Thoracic aorta (tissue), 2 donors: Measurements from ENCODE around the gene CCNB1IP1. TPM values are rescaled to one million over a fixed set of nuclear protein-coding genes. Genes with fewer than 3 reads are reported as not detected.
"Not testable (repeated sequence)": the region's sequence is repeated elsewhere in the genome, so short reads cannot be mapped to it uniquely, and the experiment has no call there.

ENCODE experiments used
- ATAC-seq: fragments of 150-250 bp; one replicate; pipeline ENCODE4 v1.8.0; 2017; ENCODE audit warnings: low read depth; ENCODE audit not compliant: insufficient number of reproducible peaks, low FRiP score
- DNase-seq: peaks from one replicate; pipeline ENCODE4 v3.0.0-alpha.2; 2020; ENCODE audit warnings: low spot score
- H3K27ac ChIP-seq, 2 donors: fragments of 200-600 bp; sonication (generic); 1 replicate in 1 of 2; 2 replicates in 1 of 2; pipeline ENCODE4 v1.5.1; 2016; ENCODE audit warnings: mild to moderate bottlenecking in 2 of 2, moderate library complexity in 2 of 2
- H3K27me3 ChIP-seq: fragments of 200-600 bp; sonication (generic); replicated peaks from 2 replicates; pipeline ENCODE4 v1.6.0; 2016; ENCODE audit warnings: mild to moderate bottlenecking; ENCODE audit not compliant: insufficient read depth
- H3K36me3 ChIP-seq: fragments of 200-600 bp; sonication (generic); one replicate; pipeline ENCODE4 v1.5.1; 2016
- H3K4me1 ChIP-seq, 2 donors: fragments of 200-600 bp; sonication (generic); 1 replicate in 1 of 2; 2 replicates in 1 of 2; pipeline versions ENCODE4 v1.5.1 to v1.6.0; 2016; ENCODE audit warnings: low read depth in 2 of 2, mild to moderate bottlenecking in 1 of 2; ENCODE audit not compliant: control insufficient read depth in 1 of 2
- H3K4me3 ChIP-seq: fragments of 200-600 bp; sonication (generic); 2 replicates; pipeline ENCODE4 v1.5.1; 2016; ENCODE audit warnings: mild to moderate bottlenecking
- H3K9me3 ChIP-seq: fragments of 200-600 bp; sonication (generic); 2 replicates; pipeline ENCODE4 v1.5.1; 2016
- total RNA-seq, 2 donors: library from RNA; depleted of rRNA; stranded (reverse); fragments of >200 nt; gene quantifications; one replicate each; pipeline versions ENCODE4 v1.1.0 to v1.2.3, GENCODE V29; 2016
- TF ChIP-seq, protein P1 (sequence below): fragments of 200-600 bp; sonication (generic); IDR thresholded peaks from one replicate; pipeline ENCODE4 v1.5.1; 2019; ENCODE audit warnings: antibody characterized with exemption

Gene CCNB1IP1
- total RNA-seq, 2 donors from 2014 or later: 47.7 to 60.3 TPM

DNA sequence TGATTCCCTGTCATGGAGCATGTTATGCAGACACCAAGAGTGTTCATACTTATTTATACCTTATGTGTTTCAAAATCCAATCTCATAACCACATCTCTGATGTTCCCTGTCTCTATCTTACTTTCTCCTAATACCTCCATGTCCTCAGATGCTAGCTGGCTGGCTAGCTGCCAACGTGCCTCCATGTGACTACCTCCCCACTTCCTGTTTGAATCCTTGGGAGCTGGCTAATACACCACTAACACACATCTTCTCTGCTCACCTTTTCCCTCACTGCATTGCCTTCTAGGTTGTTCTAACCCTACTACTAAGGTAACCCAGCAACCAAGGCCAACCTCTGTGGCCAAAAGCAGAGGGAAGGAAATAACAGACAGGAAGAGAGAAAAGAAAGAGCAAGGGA is 54.7 kb downstream of the CCNB1IP1 start:
- H3K9me3 ChIP-seq: no peaks in the 10 kb centered on the region
- ATAC-seq (no peak), DNase-seq (no peak)
- peaks cover 3% of the 10 kb centered on the region for H3K36me3 ChIP-seq
- no peak overlapping the region for H3K27ac ChIP-seq
- H3K27me3 ChIP-seq: no peaks in the 10 kb centered on the region
- TF ChIP-seq, protein P1, sequence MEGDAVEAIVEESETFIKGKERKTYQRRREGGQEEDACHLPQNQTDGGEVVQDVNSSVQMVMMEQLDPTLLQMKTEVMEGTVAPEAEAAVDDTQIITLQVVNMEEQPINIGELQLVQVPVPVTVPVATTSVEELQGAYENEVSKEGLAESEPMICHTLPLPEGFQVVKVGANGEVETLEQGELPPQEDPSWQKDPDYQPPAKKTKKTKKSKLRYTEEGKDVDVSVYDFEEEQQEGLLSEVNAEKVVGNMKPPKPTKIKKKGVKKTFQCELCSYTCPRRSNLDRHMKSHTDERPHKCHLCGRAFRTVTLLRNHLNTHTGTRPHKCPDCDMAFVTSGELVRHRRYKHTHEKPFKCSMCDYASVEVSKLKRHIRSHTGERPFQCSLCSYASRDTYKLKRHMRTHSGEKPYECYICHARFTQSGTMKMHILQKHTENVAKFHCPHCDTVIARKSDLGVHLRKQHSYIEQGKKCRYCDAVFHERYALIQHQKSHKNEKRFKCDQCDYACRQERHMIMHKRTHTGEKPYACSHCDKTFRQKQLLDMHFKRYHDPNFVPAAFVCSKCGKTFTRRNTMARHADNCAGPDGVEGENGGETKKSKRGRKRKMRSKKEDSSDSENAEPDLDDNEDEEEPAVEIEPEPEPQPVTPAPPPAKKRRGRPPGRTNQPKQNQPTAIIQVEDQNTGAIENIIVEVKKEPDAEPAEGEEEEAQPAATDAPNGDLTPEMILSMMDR: no peak
- H3K4me3 ChIP-seq: no peak overlapping the region
- no peaks in the 10 kb centered on the region for H3K4me1 ChIP-seq

DNA sequence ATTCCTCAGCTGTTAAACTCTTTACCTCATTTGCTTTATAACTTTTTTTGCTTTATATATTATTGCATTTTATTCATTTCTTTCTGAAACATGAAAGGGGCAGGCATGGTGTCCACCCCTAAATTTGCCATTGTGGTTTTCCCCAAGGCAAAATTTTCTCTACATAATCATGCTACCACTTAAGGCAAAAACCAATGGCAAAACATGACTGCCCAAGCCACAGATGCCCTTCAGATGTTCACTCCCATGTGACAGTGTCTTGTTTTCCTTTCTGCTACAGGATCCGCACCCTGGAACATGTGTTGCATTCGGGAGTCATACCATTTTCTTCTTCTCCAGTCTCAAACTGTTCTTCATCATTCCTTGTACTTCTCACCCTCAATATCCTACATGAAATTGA is 55.7 kb downstream of the CCNB1IP1 start:
- Histone ChIP-seq H3K36me3 (peaks cover 3% of the 10 kb centered on the region), H3K4me3 (no peak overlapping the region), H3K27me3 (no peaks in the 10 kb centered on the region), H3K4me1 (no peaks in the 10 kb centered on the region), H3K9me3 (no peaks in the 10 kb centered on the region), H3K27ac (no peak overlapping the region)
- ATAC-seq: no peak
- no peak for DNase-seq
- TF ChIP-seq, protein P1: no peak

DNA sequence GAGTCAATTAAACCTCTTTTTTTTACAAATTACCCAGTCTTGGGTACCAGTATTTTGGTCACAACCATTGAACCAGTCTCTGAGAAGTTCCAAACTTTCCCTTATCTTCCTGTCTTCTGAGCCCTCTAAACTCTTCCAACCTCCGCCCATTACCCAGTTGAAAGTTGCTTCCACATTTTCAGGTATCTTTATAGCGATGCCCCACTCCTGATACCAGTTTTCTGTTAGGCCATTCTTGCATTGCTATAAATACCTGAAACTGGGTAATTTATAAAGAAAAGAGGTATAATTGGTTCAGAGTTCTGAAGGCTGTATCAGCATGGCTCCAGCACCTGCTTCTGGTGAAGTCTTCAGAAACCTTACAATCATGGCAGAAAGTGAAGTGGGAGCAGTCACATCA is 59.0 kb downstream of the CCNB1IP1 start:
- TF ChIP-seq, protein P1: no peak
- no peak for ATAC-seq
- Histone ChIP-seq H3K9me3 (no peaks in the 10 kb centered on the region), H3K27ac (no peak overlapping the region), H3K4me1 (no peaks in the 10 kb centered on the region), H3K27me3 (no peaks in the 10 kb centered on the region), H3K4me3 (no peak overlapping the region), H3K36me3 (peaks cover 3% of the 10 kb centered on the region)
- DNase-seq: no peak

DNA sequence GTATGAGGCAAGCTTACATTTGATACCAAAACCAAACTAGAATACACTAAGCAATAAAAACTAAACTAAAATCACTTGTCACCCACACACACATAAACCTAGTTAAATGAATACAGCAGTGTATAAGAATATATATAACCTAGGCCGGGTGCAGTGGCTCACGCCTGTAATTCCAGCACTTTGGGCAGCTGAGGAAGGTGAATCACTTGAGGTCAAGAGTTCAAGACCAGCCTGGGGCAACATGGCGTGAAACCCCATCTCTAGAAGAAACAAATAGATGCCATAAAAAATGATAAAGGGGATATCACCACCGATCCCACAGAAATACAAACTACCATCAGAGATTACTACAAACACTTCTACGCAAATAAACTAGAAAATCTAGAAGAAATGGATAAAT is 68.7 kb downstream of the CCNB1IP1 start:
- not testable (repeated sequence) for DNase-seq, ATAC-seq, H3K27me3 ChIP-seq, H3K27ac ChIP-seq, H3K4me3 ChIP-seq, H3K36me3 ChIP-seq, H3K9me3 ChIP-seq, H3K4me1 ChIP-seq

DNA sequence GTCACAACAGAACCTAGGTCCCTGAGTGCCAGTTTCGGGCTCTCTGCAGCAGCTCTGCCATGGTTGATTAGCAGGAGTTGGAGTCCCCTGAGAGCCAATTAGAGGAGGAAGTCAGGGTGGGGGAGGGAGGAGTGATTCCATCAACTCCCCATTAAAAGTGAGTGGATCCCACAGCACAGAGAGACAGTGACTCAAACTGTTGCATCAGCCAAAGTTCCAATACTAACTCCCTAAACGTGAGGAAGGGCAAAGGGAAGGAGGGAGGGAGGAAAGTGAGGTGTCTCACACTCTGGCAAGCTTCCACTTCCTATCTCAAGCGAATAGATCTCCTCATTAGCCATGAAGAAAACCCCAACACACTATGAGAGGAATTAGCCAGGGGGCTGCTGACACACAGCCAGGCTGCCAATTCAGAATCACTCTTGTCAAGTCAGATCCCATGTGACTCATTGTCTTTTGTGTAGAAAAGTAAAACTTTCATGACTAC is 70.4 kb downstream of the CCNB1IP1 start:
- no peak overlapping the region for H3K4me3 ChIP-seq
- H3K27me3 ChIP-seq: no peaks in the 10 kb centered on the region
- H3K9me3 ChIP-seq: no peaks in the 10 kb centered on the region
- H3K27ac ChIP-seq: no peak overlapping the region
- no peaks in the 10 kb centered on the region for H3K4me1 ChIP-seq
- H3K36me3 ChIP-seq: no peaks in the 10 kb centered on the region
- ATAC-seq (no peak), DNase-seq (no peak)
- TF ChIP-seq, protein P1: no peak

Other genes with a start within 250 kb of the CCNB1IP1 start
- gene OR4K17, start 222.5 kb downstream of the CCNB1IP1 start, total RNA-seq: not detected
- not detected for gene OR4N5, start 194.5 kb downstream of the CCNB1IP1 start, total RNA-seq
- not detected for gene OR11G2, start 142.4 kb downstream of the CCNB1IP1 start, total RNA-seq
- gene OR11H6, start 109.6 kb downstream of the CCNB1IP1 start, total RNA-seq: not detected
- gene OR11H7, start 104.3 kb downstream of the CCNB1IP1 start, total RNA-seq: not detected
- gene OR11H4, start 94.0 kb downstream of the CCNB1IP1 start, total RNA-seq: not detected
- 10 to 100 TPM; 10.2 to 10.4 TPM for gene TTC5, start 27.3 kb downstream of the CCNB1IP1 start, total RNA-seq
- gene PARP2, start 10.4 kb upstream of the CCNB1IP1 start, total RNA-seq: 1 to 10 TPM; 3.9 to 5.8 TPM
- gene TEP1, start 80.2 kb upstream of the CCNB1IP1 start, total RNA-seq: 10 to 100 TPM; 33.0 to 54.2 TPM
- under 1 TPM; 0.14 to 0.42 TPM for gene KLHL33, start 102.9 kb upstream of the CCNB1IP1 start, total RNA-seq
- gene OSGEP, start 121.5 kb upstream of the CCNB1IP1 start, total RNA-seq: 100 to 1,000 TPM in 1 of 2 donors, 10 to 100 TPM in 1; 66.2 to 108 TPM
- 10 to 100 TPM; 45.9 to 85.6 TPM for gene APEX1, start 121.9 kb upstream of the CCNB1IP1 start, total RNA-seq
- 10 to 100 TPM; 11.6 to 13.8 TPM for gene PIP4P1, start 128.2 kb upstream of the CCNB1IP1 start, total RNA-seq
- gene PNP, start 136.1 kb upstream of the CCNB1IP1 start, total RNA-seq: 100 to 1,000 TPM in 1 of 2 donors, 10 to 100 TPM in 1; 42.4 to 170 TPM
- not detected for gene RNASE10, start 172.3 kb upstream of the CCNB1IP1 start, total RNA-seq
- gene RNASE9, start 227.8 kb upstream of the CCNB1IP1 start, total RNA-seq: not detected